HFF-Myc (cell line): ENCODE measurements around the gene CEACAM3.

Source experiments
- DNase-seq: peaks from one replicate; pipeline ENCODE4 v3.0.0-alpha.2; 2011; ENCODE audit warnings: low read depth; ENCODE audit errors: extremely low read depth
- H3K4me3 ChIP-seq: replicated peaks from 2 replicates; pipeline ENCODE4 v1.5.1; 2011; ENCODE audit warnings: low read depth, mild to moderate bottlenecking, control low read depth, low read length
- CTCF ChIP-seq: IDR thresholded peaks from 2 replicates; pipeline ENCODE4 v1.5.1; 2012; ENCODE audit warnings: mild to moderate bottlenecking, low read depth, low read length, control low read depth; ENCODE audit errors: missing control alignments

The CEACAM3 gene

GRCh38 chr19:41801792-41802211, 5.4 kb downstream of the CEACAM3 start:
- no peak for TF ChIP-seq CTCF
- DNase-seq = no peak
- no peak overlapping the region for H3K4me3 ChIP-seq

- DNase-seq = no peak
- H3K4me3 ChIP-seq = no peak overlapping the region
- TF ChIP-seq CTCF = no peak
Measured at GRCh38 chr19:41802770-41803169, 6.4 kb downstream of the CEACAM3 start.

- no peak for DNase-seq
- no peak for TF ChIP-seq CTCF
- no peak overlapping the region for H3K4me3 ChIP-seq
Measured at GRCh38 chr19:41804336-41804735, 7.9 kb downstream of the CEACAM3 start.

- TF ChIP-seq CTCF = no peak
- H3K4me3 ChIP-seq = no peak overlapping the region
- no peak for DNase-seq
Measured at GRCh38 chr19:41807176-41807575, 10.8 kb downstream of the CEACAM3 start.

- no peak overlapping the region for H3K4me3 ChIP-seq
- no peak for TF ChIP-seq CTCF
- DNase-seq = no peak
Measured at GRCh38 chr19:41808663-41809566, 12.5 kb downstream of the CEACAM3 start.

- H3K4me3 ChIP-seq = no peak overlapping the region
- no peak for DNase-seq
- no peak for TF ChIP-seq CTCF
Measured at GRCh38 chr19:41810301-41810700, 13.9 kb downstream of the CEACAM3 start.
